ENCODE data around the gene RGS10.

- TF ChIP-seq CTCF (conservative IDR thresholded peaks at IDR 0.05) (no peak), EZH2 (IDR thresholded peaks at IDR 0.05; ENCODE audit: low read depth) (no peak)
These were observed 61.9 kb downstream of the RGS10 start for GRCh38 chr10:119480667-119481066.
